H1 (cell line): ENCODE measurements around the gene PRKD3. TPM values are rescaled to one million over a fixed set of nuclear protein-coding genes. Genes with fewer than 3 reads are reported as not detected.

Experiments used
- CTCF ChIA-PET: fragments of 300-600 bp; sonication (Branson Sonifier 250); formaldehyde crosslinking; loops from one replicate; lab custom pipeline; 2021; ENCODE audit not compliant: partially characterized antibody; lab: Charles Lee
- POLR2A ChIA-PET: fragments of 300-600 bp; sonication (Branson Sonifier 250); formaldehyde crosslinking; loops from one replicate; lab custom pipeline; 2021; ENCODE audit warnings: inconsistent platforms; ENCODE audit not compliant: partially characterized antibody; lab: Charles Lee
- DNase-seq, 2 experiments: peaks; one replicate each; pipeline versions ENCODE4 v3.0.0 to v3.0.0-alpha.2; 2010 to 2022; ENCODE audit warnings: low spot score in 2 of 2, low read depth in 1 of 2, mixed read lengths in 1 of 2
- FAIRE-seq: peaks from 2 replicates; lab custom pipeline; 2011; peaks lifted over from hg19 to GRCh38; lab: Jason Lieb, UNC
- H2AFZ ChIP-seq: 2 replicates; pipeline ENCODE4 v1.8.1; 2012; ENCODE audit warnings: low read length, inconsistent platforms
- H2AK5ac ChIP-seq: 2 replicates; pipeline ENCODE4 v1.6.1; 2013; ENCODE audit warnings: low read depth, low read length
- H2BK120ac ChIP-seq: replicated peaks from 2 replicates; pipeline ENCODE3; 2013; ENCODE audit warnings: low read depth, low read length, inconsistent platforms
- H2BK12ac ChIP-seq: 2 replicates; pipeline ENCODE4 v1.6.1; 2013; ENCODE audit warnings: low read depth, low read length
- H2BK15ac ChIP-seq: 2 replicates; pipeline ENCODE4 v1.6.1; 2013; ENCODE audit warnings: low read length
- H2BK20ac ChIP-seq: 2 replicates; pipeline ENCODE4 v1.6.1; 2013; ENCODE audit warnings: low read length
- H2BK5ac ChIP-seq: 2 replicates; pipeline ENCODE4 v1.6.1; 2013; ENCODE audit warnings: low read depth, low read length
- H3K14ac ChIP-seq: 2 replicates; pipeline ENCODE4 v1.6.1; 2013; ENCODE audit warnings: inconsistent platforms; ENCODE audit not compliant: insufficient read length
- H3K18ac ChIP-seq: 2 replicates; pipeline ENCODE4 v1.6.1; 2013; ENCODE audit warnings: low read length; ENCODE audit errors: extremely low read depth
- H3K23ac ChIP-seq: 2 replicates; pipeline ENCODE4 v1.6.1; 2013; ENCODE audit warnings: inconsistent platforms; ENCODE audit not compliant: insufficient read length
- H3K23me2 ChIP-seq: 2 replicates; pipeline ENCODE4 v1.6.1; 2013; ENCODE audit warnings: low read depth, low read length
- H3K27ac ChIP-seq: 2 replicates; pipeline ENCODE4 v1.6.1; 2011; ENCODE audit warnings: low read depth, low read length, inconsistent platforms
- H3K27me3 ChIP-seq, 4 experiments: replicated peaks in 1 of 4; 1 replicate in 1 of 4; 2 replicates in 3 of 4; pipeline versions ENCODE4 v1.6.1 to v1.8.1; 2011 to 2013; ENCODE audit warnings: low read length in 3 of 4, mild to moderate bottlenecking in 3 of 4, inconsistent platforms in 2 of 4, mixed read lengths in 2 of 4, moderate library complexity in 1 of 4; ENCODE audit not compliant: control insufficient read depth in 3 of 4, insufficient read depth in 3 of 4; ENCODE audit errors: extremely low read depth in 1 of 4
- H3K36me3 ChIP-seq, 4 experiments: 2 replicates each; pipeline versions ENCODE4 v1.6.1 to v1.8.1; 2011 to 2013; ENCODE audit warnings: mild to moderate bottlenecking in 4 of 4, low read length in 3 of 4, moderate library complexity in 2 of 4, control low read depth in 1 of 4, inconsistent platforms in 1 of 4; ENCODE audit not compliant: insufficient read depth in 4 of 4, control insufficient read depth in 2 of 4
- H3K4ac ChIP-seq: replicated peaks from 2 replicates; pipeline ENCODE3; 2013; ENCODE audit warnings: low read length, low read depth, mixed read lengths, inconsistent platforms; ENCODE audit not compliant: insufficient read length
- H3K4me1 ChIP-seq, 4 experiments: replicated peaks in 1 of 4; 1 replicate in 1 of 4; 2 replicates in 3 of 4; pipeline versions ENCODE4 v1.6.1 to v1.8.1; 2011 to 2013; ENCODE audit warnings: low read length in 3 of 4, inconsistent platforms in 2 of 4, mixed read lengths in 1 of 4; ENCODE audit not compliant: insufficient read depth in 4 of 4, control insufficient read depth in 3 of 4
- H3K4me2 ChIP-seq, 2 experiments: 2 replicates each; pipeline versions ENCODE4 v1.6.1 to v1.8.1; 2011 to 2013; ENCODE audit warnings: low read depth in 2 of 2, low read length in 2 of 2, control low read depth in 1 of 2, inconsistent platforms in 1 of 2, mild to moderate bottlenecking in 1 of 2; ENCODE audit not compliant: insufficient read depth in 1 of 2
- H3K4me3 ChIP-seq, 4 experiments: fragments of 200-600, 300-600 bp in 1 of 4; sonication (generic), shearing (Covaris generic), sonication (Bioruptor Twin) in 1 of 4; 2 replicates each; pipeline versions ENCODE4 v1.5.1 to v1.8.1; 2011 to 2016; ENCODE audit warnings: low read length in 4 of 4, low read depth in 3 of 4, control low read depth in 2 of 4, inconsistent platforms in 2 of 4, mild to moderate bottlenecking in 2 of 4, mixed read lengths in 1 of 4, moderate library complexity in 1 of 4; ENCODE audit not compliant: insufficient read depth in 2 of 4; ENCODE audit errors: extremely low read depth in 1 of 4
- H3K56ac ChIP-seq: replicated peaks from 2 replicates; pipeline ENCODE3; 2013; ENCODE audit warnings: low read depth, mild to moderate bottlenecking, mixed read lengths, low read length, inconsistent platforms; ENCODE audit not compliant: insufficient read length
- H3K79me1 ChIP-seq: 2 replicates; pipeline ENCODE4 v1.6.1; 2013; ENCODE audit warnings: low read depth, low read length, control low read depth
- H3K79me2 ChIP-seq, 2 experiments: 2 replicates each; pipeline versions ENCODE4 v1.6.1 to v1.8.1; 2012 to 2013; ENCODE audit warnings: low read length in 2 of 2, mild to moderate bottlenecking in 2 of 2, inconsistent platforms in 1 of 2; ENCODE audit not compliant: insufficient read depth in 2 of 2, control insufficient read depth in 1 of 2
- H3K9ac ChIP-seq, 4 experiments: replicated peaks in 1 of 4; 1 replicate in 1 of 4; 2 replicates in 3 of 4; pipeline versions ENCODE4 v1.6.1 to v1.8.1; 2011 to 2013; ENCODE audit warnings: low read depth in 3 of 4, low read length in 3 of 4, control low read depth in 2 of 4, mild to moderate bottlenecking in 2 of 4, moderate library complexity in 2 of 4, inconsistent platforms in 1 of 4; ENCODE audit errors: extremely low read depth in 1 of 4
- H3K9me3 ChIP-seq, 2 experiments: 2 replicates each; pipeline versions ENCODE4 v1.6.1 to v1.8.1; 2012 to 2013; ENCODE audit warnings: mild to moderate bottlenecking in 2 of 2, moderate library complexity in 2 of 2, control low read depth in 1 of 2, inconsistent platforms in 1 of 2, low read depth in 1 of 2, low read length in 1 of 2, mixed read lengths in 1 of 2; ENCODE audit not compliant: insufficient read depth in 2 of 2
- H4K20me1 ChIP-seq, 2 experiments: replicated peaks in 1 of 2; 2 replicates each; pipeline versions ENCODE3 to v1.8.1; 2011 to 2013; ENCODE audit warnings: inconsistent platforms in 2 of 2, low read length in 2 of 2, mild to moderate bottlenecking in 1 of 2; ENCODE audit not compliant: insufficient read depth in 2 of 2, control insufficient read depth in 1 of 2
- H4K5ac ChIP-seq: 2 replicates; pipeline ENCODE4 v1.6.1; 2013; ENCODE audit warnings: low read length, low read depth, mixed read lengths, inconsistent platforms; ENCODE audit not compliant: insufficient read length
- H4K8ac ChIP-seq: 2 replicates; pipeline ENCODE4 v1.8.0; 2013; ENCODE audit warnings: mild to moderate bottlenecking, moderate library complexity, low read length, inconsistent platforms; ENCODE audit not compliant: insufficient read depth; ENCODE audit errors: extremely low read depth
- H4K91ac ChIP-seq: replicated peaks from 2 replicates; pipeline ENCODE3; 2013; ENCODE audit warnings: low read length, mixed read lengths, inconsistent platforms; ENCODE audit not compliant: insufficient read length
- WGBS, 2 experiments: shearing (Covaris generic) in 1 of 2; methylation state at CpG; one replicate each; pipeline versions ENCODE4 v1.1.6 to v1.1.7; 2013 to 2015; ENCODE audit warnings: low lambda C conversion rate in 2 of 2, mixed read lengths in 2 of 2, inconsistent platforms in 1 of 2, low coverage in 1 of 2, missing lambda C conversion rate in 1 of 2; ENCODE audit not compliant: insufficient replicate concordance in 2 of 2, insufficient coverage in 1 of 2, insufficient read length in 1 of 2; ENCODE audit errors: extremely low coverage in 1 of 2, missing lambda C conversion rate in 1 of 2; 5-methylcytosine and 5-hydroxymethylcytosine counted together
- polyA plus RNA-seq, 7 experiments: library from polyadenylated mRNA; depleted of rRNA in 3 of 7; stranded (reverse) in 5 of 7; unstranded in 2 of 7; fragments of >200 nt in 5 of 7; fragments of 200-250 nt in 2 of 7; gene quantifications; 1 replicate in 5 of 7; 2 replicates in 1 of 7; 4 replicates in 1 of 7; pipeline versions ENCODE4 v1.2.1 to v1.2.3, GENCODE V29; 2011 to 2013; ENCODE audit warnings: missing spikeins in 2 of 7, mixed read lengths in 2 of 7
- total RNA-seq: library from RNA; stranded (reverse); fragmentation: NEBNext Ultra II Directional; extraction: Animal tissue kit (Norgen Biotek cat#: 25700); gene quantifications from 2 replicates; pipeline ENCODE4 v1.2.1, GENCODE V29; 2021

PRKD3 gene
- total and polyA plus RNA-seq, 2 of the 8 experiments (the other 6 are each of a cell fraction or from before 2014, with no cell fraction given) = 12.0 to 63.3 TPM

DNA sequence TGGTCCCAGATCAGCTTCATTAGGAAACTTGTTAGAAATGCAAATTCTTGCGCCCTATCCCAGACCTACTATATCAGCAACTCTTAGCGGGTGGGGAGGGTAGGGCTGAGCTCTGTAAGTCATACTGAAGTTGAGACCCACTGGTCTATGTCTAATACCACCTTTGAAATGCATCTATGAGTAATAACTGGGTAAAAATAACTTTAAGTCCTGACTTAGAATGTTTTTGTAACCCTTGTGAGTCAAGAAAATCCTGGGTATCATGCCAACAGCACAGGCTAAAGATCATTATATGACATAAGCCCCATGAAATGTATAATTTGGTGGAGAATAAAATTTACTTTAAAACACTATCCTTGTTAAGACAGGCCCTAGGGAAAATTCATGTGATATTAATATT is 41.4 kb downstream of the PRKD3 start:
- no peak overlapping the region for H2BK20ac ChIP-seq
- no peak overlapping the region for H2BK15ac ChIP-seq
- 93% methylated on average over 2 of the region's 2 CpGs; no CpG with 5 or more reads in 1 of the 2 experiments for WGBS, 2 experiments
- no peak overlapping the region for H3K23ac ChIP-seq
- H3K4me2 ChIP-seq = no peak overlapping the region
- no peak overlapping the region for H4K8ac ChIP-seq
- no peak overlapping the region for H3K4me3 ChIP-seq
- no peak overlapping the region for H2BK5ac ChIP-seq
- H3K36me3 ChIP-seq = peaks cover 0 to 65% (median 24%) of the 10 kb centered on the region in 4 experiments; a peak in 7 of 8 replicates
- no peaks in the 10 kb centered on the region for H3K23me2 ChIP-seq
- H2AK5ac ChIP-seq = no peak overlapping the region
- H2BK120ac ChIP-seq = no peak overlapping the region
- no peak overlapping the region for H3K56ac ChIP-seq
- H2AFZ ChIP-seq = no peak overlapping the region
- no peaks in the 10 kb centered on the region for H3K4me1 ChIP-seq
- H3K9ac ChIP-seq = no peak overlapping the region
- no peak overlapping the region for H4K5ac ChIP-seq
- H3K18ac ChIP-seq = no peak overlapping the region
- ChIA-PET CTCF (no interaction called here), POLR2A (interaction anchor here (0.8 kb wide), 1 partner anchor 24 kb away, joined by 3 read pairs; no protein-coding TSS in a partner anchor)
- no peaks in the 10 kb centered on the region for H3K79me1 ChIP-seq
- no peaks in the 10 kb centered on the region for H3K79me2 ChIP-seq
- no peak overlapping the region for H3K14ac ChIP-seq
- H3K27me3 ChIP-seq = no peaks in the 10 kb centered on the region
- no peak overlapping the region for H4K91ac ChIP-seq
- FAIRE-seq (no peak), DNase-seq (no peak)
- H2BK12ac ChIP-seq = no peak overlapping the region
- H4K20me1 ChIP-seq = no peaks in the 10 kb centered on the region
- no peaks in the 10 kb centered on the region for H3K9me3 ChIP-seq
- no peak overlapping the region for H3K4ac ChIP-seq
- no peak overlapping the region for H3K27ac ChIP-seq
